ENCODE data around the gene ABHD17A.

The ABHD17A gene

GRCh38 chr19:1839658-1840540 is 45.4 kb downstream of the ABHD17A start:
- no peak for DNase-seq (ENCODE audit: low read depth in 2 of 2)

DNA sequence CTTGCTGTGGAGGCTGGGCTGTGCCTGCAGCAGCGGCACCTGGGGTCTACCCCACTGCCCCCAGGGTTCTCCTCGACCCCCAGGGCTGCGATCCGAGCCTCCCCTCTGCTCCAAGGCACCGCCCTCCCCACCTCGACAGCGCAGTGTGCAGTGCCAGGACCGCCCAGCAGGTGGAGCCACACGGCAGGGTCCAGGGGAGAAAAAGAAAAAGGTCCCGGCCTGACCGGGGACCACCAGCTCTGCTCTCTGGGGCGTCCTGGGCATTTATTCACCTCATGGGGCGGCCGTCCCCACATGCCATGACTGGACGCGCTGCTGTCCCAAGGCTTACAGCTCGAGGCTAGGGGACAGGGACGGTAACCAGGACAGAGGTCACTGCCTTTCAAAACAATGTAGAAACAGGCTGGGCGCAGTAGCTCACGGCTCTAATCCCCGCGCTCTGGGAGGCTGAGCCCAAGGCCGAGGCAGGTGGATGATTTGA is 47.6 kb downstream of the ABHD17A start:
- peak in 1 of 2 donors; percentile 54 for DNase-seq (ENCODE audit: low read depth in 2 of 2)

GRCh38 chr19:1837222-1837565 is 48.1 kb downstream of the ABHD17A start:
- no peak for DNase-seq (ENCODE audit: low read depth in 2 of 2)

- no peak for DNase-seq (ENCODE audit: low read depth in 2 of 2)
Observed at GRCh38 chr19:1836458-1837221, 48.7 kb downstream of the ABHD17A start.

GRCh38 chr19:1833540-1833939 is 51.8 kb downstream of the ABHD17A start:
- no peak for DNase-seq (ENCODE audit: low read depth in 2 of 2)

GRCh38 chr19:1832046-1832663 is 53.1 kb downstream of the ABHD17A start:
- no peak for DNase-seq (ENCODE audit: low read depth in 2 of 2)

DNA sequence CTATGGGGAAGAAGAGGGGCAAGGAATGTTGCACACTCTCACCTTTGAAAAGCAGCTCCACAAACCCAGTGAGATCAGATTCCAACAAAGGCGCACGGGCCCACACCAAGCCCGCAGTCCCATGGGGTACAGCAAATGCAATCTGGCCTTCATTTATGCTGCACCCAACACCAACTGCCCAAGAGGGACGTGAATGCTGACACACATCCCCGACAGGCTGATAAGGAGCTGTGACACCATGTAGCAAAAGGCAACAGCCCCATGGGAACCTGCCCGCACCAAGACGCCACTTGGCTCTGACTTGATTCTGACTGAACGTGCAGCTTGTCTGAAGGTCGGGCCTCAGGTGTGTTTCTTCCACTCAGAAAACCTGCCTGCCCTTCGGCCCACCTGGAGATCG is 54.3 kb downstream of the ABHD17A start:
- no peak for DNase-seq (ENCODE audit: low read depth in 2 of 2)

- DNase-seq (ENCODE audit: low read depth in 2 of 2) = no peak
Observed at GRCh38 chr19:1830568-1830967, 54.7 kb downstream of the ABHD17A start.

DNA sequence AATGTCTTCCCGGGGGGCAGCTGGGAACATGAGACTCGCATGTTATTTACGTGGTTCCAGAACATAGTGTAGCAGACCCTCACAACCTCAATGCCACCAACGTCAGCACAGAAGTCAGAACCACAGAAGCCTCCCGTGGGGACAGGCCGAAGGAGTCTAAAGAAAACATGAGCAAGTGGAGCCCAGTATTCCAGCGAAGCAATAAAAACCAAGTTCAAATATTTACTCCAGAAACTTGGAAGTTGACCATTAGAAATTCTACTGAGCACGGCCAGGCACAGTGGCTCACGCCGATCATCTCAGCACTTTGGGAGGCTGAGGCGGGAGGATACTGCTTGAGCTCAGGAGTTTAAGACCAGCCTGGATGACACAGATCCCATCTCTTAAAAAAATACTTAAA is 55.3 kb downstream of the ABHD17A start:
- no peak for DNase-seq (ENCODE audit: low read depth in 2 of 2)

GRCh38 chr19:1828279-1829238 is 56.7 kb downstream of the ABHD17A start:
- no peak for DNase-seq (ENCODE audit: low read depth in 2 of 2)

- no peak for DNase-seq (ENCODE audit: low read depth in 2 of 2)
Observed at GRCh38 chr19:1827566-1828278, 57.6 kb downstream of the ABHD17A start.
